SK-N-SH (cell line): ENCODE results near the gene ITM2A. TPM values are rescaled to one million over a fixed set of nuclear protein-coding genes. Genes with fewer than 3 reads are reported as not detected.

Experiments used
- CTCF ChIA-PET: fragments of 300-600, 350-600 bp; formaldehyde crosslinking; extraction: SDS; loops from one replicate; lab custom pipeline; 2021; lab: Yijun Ruan, JAX
- POLR2A ChIA-PET: fragments of 350-600 bp; sonication (Branson Sonifier 250); formaldehyde crosslinking; extraction: SDS; loops from one replicate; lab custom pipeline; 2020; ENCODE audit warnings: antibody characterized with exemption, inconsistent platforms; lab: Yijun Ruan, JAX
- DNase-seq: peaks from one replicate; pipeline ENCODE4 v3.0.0; 2012
- H2AFZ ChIP-seq: fragments of 200-600 bp; sonication (generic); 2 replicates; pipeline ENCODE4 v1.8.1; 2016; ENCODE audit warnings: antibody characterized with exemption, mild to moderate bottlenecking, low read depth
- H3F3A ChIP-seq: fragments of 200-600 bp; sonication (generic); replicated peaks from 2 replicates; pipeline ENCODE3; 2016; ENCODE audit warnings: antibody characterized with exemption, mild to moderate bottlenecking; ENCODE audit not compliant: insufficient read depth
- H3K27ac ChIP-seq, 2 experiments: fragments of 200-500 bp in 1 of 2; fragments of 200-600 bp in 1 of 2; sonication (Bioruptor generic) in 1 of 2; sonication (generic), shearing (Covaris generic) in 1 of 2; 2 replicates each; pipeline versions ENCODE4 v1.5.1 to v1.6.1; 2014 to 2016; ENCODE audit warnings: low read depth in 2 of 2, inconsistent platforms in 1 of 2, low read length in 1 of 2, mild to moderate bottlenecking in 1 of 2, mixed read lengths in 1 of 2
- H3K27me3 ChIP-seq: fragments of 200-600 bp; sonication (generic), shearing (Covaris generic); 2 replicates; pipeline ENCODE4 v1.6.1; 2016; ENCODE audit warnings: mixed run types; ENCODE audit not compliant: insufficient read depth
- H3K36me3 ChIP-seq, 2 experiments: fragments of 200-500 bp in 1 of 2; fragments of 200-600 bp in 1 of 2; sonication (Bioruptor generic) in 1 of 2; sonication (generic) in 1 of 2; replicated peaks in 1 of 2; 2 replicates each; pipeline versions ENCODE3 to v1.5.1; 2014 to 2016; ENCODE audit warnings: low read length in 1 of 2, mild to moderate bottlenecking in 1 of 2; ENCODE audit not compliant: insufficient read depth in 2 of 2, control insufficient read depth in 1 of 2
- H3K4me1 ChIP-seq, 2 experiments: fragments of 200-500 bp in 1 of 2; fragments of 200-600 bp in 1 of 2; sonication (Bioruptor generic) in 1 of 2; sonication (generic), shearing (Covaris generic) in 1 of 2; 2 replicates each; pipeline versions ENCODE4 v1.5.1 to v1.6.1; 2014 to 2016; ENCODE audit warnings: low read depth in 1 of 2, low read length in 1 of 2, mixed run types in 1 of 2; ENCODE audit not compliant: insufficient read depth in 2 of 2, control insufficient read depth in 1 of 2
- H3K4me2 ChIP-seq: fragments of 200-600 bp; sonication (generic), shearing (Covaris generic); 2 replicates; pipeline ENCODE4 v1.6.1; 2017; ENCODE audit warnings: mixed run types
- H3K4me3 ChIP-seq, 2 experiments: fragments of 200-500 bp in 1 of 2; fragments of 200-600 bp in 1 of 2; sonication (Bioruptor generic) in 1 of 2; sonication (generic), shearing (Covaris generic) in 1 of 2; 2 replicates each; pipeline versions ENCODE4 v1.5.1 to v1.8.1; 2014 to 2016; ENCODE audit warnings: low read depth in 2 of 2, inconsistent platforms in 1 of 2, low read length in 1 of 2, mild to moderate bottlenecking in 1 of 2, mixed read lengths in 1 of 2, moderate library complexity in 1 of 2
- H3K79me2 ChIP-seq: fragments of 200-600 bp; sonication (generic); 2 replicates; pipeline ENCODE4 v1.8.1; 2017; ENCODE audit warnings: mild to moderate bottlenecking; ENCODE audit not compliant: insufficient read depth
- H3K9ac ChIP-seq: fragments of 200-600 bp; sonication (generic); 2 replicates; pipeline ENCODE4 v1.6.1; 2017; ENCODE audit warnings: mixed run types
- H3K9me2 ChIP-seq: fragments of 200-600 bp; sonication (generic); 2 replicates; pipeline ENCODE4 v1.6.1; 2017; ENCODE audit warnings: mixed run types
- H3K9me3 ChIP-seq: fragments of 200-600 bp; sonication (generic); 2 replicates; pipeline ENCODE4 v1.6.1; 2017; ENCODE audit warnings: mixed run types, mild to moderate bottlenecking, moderate library complexity
- H4K20me1 ChIP-seq: fragments of 200-600 bp; sonication (generic); 2 replicates; pipeline ENCODE4 v1.6.1; 2017; ENCODE audit warnings: mild to moderate bottlenecking, mixed run types; ENCODE audit not compliant: insufficient read depth
- CHD2 ChIP-seq: fragments of 150-350 bp; IDR thresholded peaks from 2 replicates; pipeline ENCODE4 v1.6.1; 2018; ENCODE audit warnings: low read length; ENCODE audit not compliant: partially characterized antibody
- CTCF ChIP-seq: fragments of 200-600 bp; sonication (generic); IDR thresholded peaks from 2 replicates; pipeline ENCODE4 v1.6.1; 2017; ENCODE audit warnings: antibody characterized with exemption, mild to moderate bottlenecking, moderate library complexity
- EZH2phosphoT487 ChIP-seq: fragments of 200-600 bp; sonication (generic); IDR thresholded peaks from 2 replicates; pipeline ENCODE4 v1.6.1; 2017; ENCODE audit warnings: low read depth, mixed run types, mild to moderate bottlenecking, antibody characterized with exemption, moderate library complexity, borderline replicate concordance
- FOXM1 ChIP-seq: IDR thresholded peaks from 2 replicates; pipeline ENCODE4 v1.4.0; 2012; ENCODE audit warnings: low read depth, mild to moderate bottlenecking
- IRF3 ChIP-seq: fragments of 150-350 bp; IDR thresholded peaks from 2 replicates; pipeline ENCODE4 v1.6.1; 2016; ENCODE audit warnings: mild to moderate bottlenecking, low read depth, low read length
- NFIC ChIP-seq: IDR thresholded peaks from 2 replicates; pipeline ENCODE4 v1.4.0; 2012; ENCODE audit warnings: borderline replicate concordance
- POLR2AphosphoS5 ChIP-seq: IDR thresholded peaks from 2 replicates; pipeline ENCODE4 v1.6.1; 2012; ENCODE audit warnings: low read depth, low read length
- REST ChIP-seq: IDR thresholded peaks from 2 replicates; pipeline ENCODE4 v1.6.1; 2012; ENCODE audit warnings: mild to moderate bottlenecking, low read depth, low read length, moderate library complexity
- RFX5 ChIP-seq: IDR thresholded peaks from 2 replicates; pipeline ENCODE4 v1.6.1; 2012; ENCODE audit warnings: mild to moderate bottlenecking, improper control_type of control experiment, low read length
- SMC3 ChIP-seq: IDR thresholded peaks from 2 replicates; pipeline ENCODE4 v1.6.1; 2012; ENCODE audit warnings: low read depth, low read length, improper control_type of control experiment
- TAF1 ChIP-seq: IDR thresholded peaks from 2 replicates; pipeline ENCODE4 v1.6.1; 2012; ENCODE audit warnings: low read depth, mild to moderate bottlenecking, low read length, moderate library complexity, borderline replicate concordance
- USF1 ChIP-seq: IDR thresholded peaks from 2 replicates; pipeline ENCODE4 v1.4.0; 2012; ENCODE audit warnings: low read depth, borderline replicate concordance
- USF2 ChIP-seq: fragments of 150-350 bp; IDR thresholded peaks from 2 replicates; pipeline ENCODE4 v1.6.1; 2017; ENCODE audit warnings: antibody characterized with exemption, low read length, low read depth, borderline replicate concordance
- WGBS: methylation state at CpG from one replicate; pipeline ENCODE4 v1.1.6; 2017; ENCODE audit warnings: low lambda C conversion rate; 5-methylcytosine and 5-hydroxymethylcytosine counted together
- polyA plus RNA-seq, 3 experiments: library from polyadenylated mRNA; depleted of rRNA; stranded (reverse); fragments of >200 nt; gene quantifications; 2 replicates each; pipeline ENCODE4 v1.2.3, GENCODE V29; 2012

ITM2A gene
- polyA plus RNA-seq, 1 of the 3 experiments (the other 2 are of a cell fraction): not detected

- H3K9me2 ChIP-seq: no peaks in the 10 kb centered on the region
- H3K4me2 ChIP-seq: no peak overlapping the region
- no peak for TF ChIP-seq RFX5
- no peak for TF ChIP-seq NFIC
- TF ChIP-seq USF1: no peak
- no peak for TF ChIP-seq TAF1
- no peak for TF ChIP-seq POLR2AphosphoS5
- no peak for TF ChIP-seq CHD2
- no peak for TF ChIP-seq FOXM1
- TF ChIP-seq IRF3: no peak
- H3K4me1 ChIP-seq: no peaks in the 10 kb centered on the region
- no peaks in the 10 kb centered on the region for H4K20me1 ChIP-seq
- no peaks in the 10 kb centered on the region for H3K79me2 ChIP-seq
- no peaks in the 10 kb centered on the region for H3K9me3 ChIP-seq
- H3K27ac ChIP-seq: no peak overlapping the region
- no peaks in the 10 kb centered on the region for H3F3A ChIP-seq
- H3K9ac ChIP-seq: no peak overlapping the region
- no peak overlapping the region for H3K4me3 ChIP-seq
- 3% methylated on average over 4 of the region's 4 CpGs for WGBS
- no peaks in the 10 kb centered on the region for H3K36me3 ChIP-seq
- no peaks in the 10 kb centered on the region for H3K27me3 ChIP-seq
- no peak overlapping the region for H2AFZ ChIP-seq
- no peak for DNase-seq
- CTCF ChIA-PET: no interaction called here
- POLR2A ChIA-PET: no interaction called here
Measured at GRCh38 chrX:79330022-79330421, 37.1 kb downstream of the ITM2A start.

- Histone ChIP-seq H3K4me3 (no peak overlapping the region), H3K9me2 (no peaks in the 10 kb centered on the region), H3K9ac (no peak overlapping the region), H3K27ac (no peak overlapping the region), H4K20me1 (no peaks in the 10 kb centered on the region), H3K9me3 (no peaks in the 10 kb centered on the region), H2AFZ (no peak overlapping the region), H3F3A (no peaks in the 10 kb centered on the region), H3K27me3 (no peaks in the 10 kb centered on the region), H3K4me1 (no peaks in the 10 kb centered on the region), H3K4me2 (no peak overlapping the region), H3K79me2 (no peaks in the 10 kb centered on the region), H3K36me3 (no peaks in the 10 kb centered on the region)
- WGBS: 0% methylated on average over 5 of the region's 8 CpGs
- DNase-seq: no peak
- no peak for TF ChIP-seq CTCF
- TF ChIP-seq EZH2phosphoT487: no peak
- TF ChIP-seq REST: no peak
- TF ChIP-seq IRF3: no peak
- TF ChIP-seq SMC3: no peak
- no peak for TF ChIP-seq CHD2
- TF ChIP-seq RFX5: no peak
- no peak for TF ChIP-seq USF2
- no peak for TF ChIP-seq USF1
- ChIA-PET CTCF (no interaction called here), POLR2A (no interaction called here)
Measured at GRCh38 chrX:79325263-79325958, 41.7 kb downstream of the ITM2A start.
